HG03575 (cell line): ENCODE measurements around the gene PARVB.
"Not testable (repeated sequence)": the region's sequence is repeated elsewhere in the genome, so short reads cannot be mapped to it uniquely, and the experiment has no call there.

Experiments
- ATAC-seq: cut with Tn5 transposase; IDR thresholded peaks from one replicate; pipeline ENCODE4 v1.9.1; 2021; ENCODE audit not compliant: unreplicated experiment, insufficient number of reproducible peaks, low FRiP score; ENCODE audit errors: extremely low read depth

PARVB gene

DNA sequence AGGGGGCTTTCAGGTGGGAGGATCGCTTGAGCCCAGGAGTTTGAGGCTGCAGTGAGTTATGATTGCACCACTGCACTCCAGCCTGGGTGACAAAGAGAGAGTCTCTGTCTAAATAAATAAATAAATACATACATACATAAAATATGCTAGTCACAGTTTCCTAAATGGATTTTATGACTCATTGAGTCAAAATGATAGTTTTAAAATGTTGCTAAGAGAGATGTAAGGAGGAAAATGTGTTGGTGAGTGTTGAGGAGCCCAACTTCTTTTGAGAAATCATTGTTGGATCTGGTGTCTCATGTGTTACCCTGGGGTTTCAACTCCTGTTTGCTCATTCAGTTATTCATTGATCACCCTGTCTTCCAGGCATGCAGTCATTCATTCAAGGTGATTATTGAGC, 21.0 kb downstream of the PARVB start:
- ATAC-seq = no peak

DNA sequence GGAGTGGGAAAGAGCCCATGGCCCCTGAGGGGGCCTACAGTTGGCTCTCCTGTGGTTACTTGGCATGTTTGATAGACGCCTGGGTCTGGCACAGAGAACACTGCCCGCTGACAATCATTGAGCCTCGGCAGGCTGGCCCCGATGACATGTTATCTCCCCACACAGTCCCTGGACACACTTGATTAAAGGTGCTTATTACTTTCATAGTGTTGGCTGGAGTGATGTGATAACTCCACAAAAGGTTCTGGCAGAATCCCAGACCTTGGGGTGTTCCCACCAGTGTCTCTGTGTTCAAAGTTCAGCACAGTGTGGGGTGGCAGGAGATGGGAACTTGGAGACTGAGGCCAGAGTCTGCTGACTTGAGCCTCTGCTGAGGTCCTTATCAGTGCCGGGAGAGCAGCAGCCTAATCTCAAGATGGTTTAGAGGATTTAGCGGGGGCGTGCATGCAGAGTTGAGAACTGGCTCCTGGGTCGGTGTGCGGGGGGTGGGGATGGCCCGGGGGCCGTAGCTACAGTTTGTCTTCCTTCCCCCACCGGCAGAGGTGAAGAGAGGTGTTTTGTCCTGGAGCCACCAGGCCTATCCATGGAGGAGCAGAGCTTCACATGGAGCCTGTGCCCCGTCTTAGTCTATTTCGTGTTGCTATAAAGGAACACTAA, 22.5 kb downstream of the PARVB start:
- no peak for ATAC-seq

DNA sequence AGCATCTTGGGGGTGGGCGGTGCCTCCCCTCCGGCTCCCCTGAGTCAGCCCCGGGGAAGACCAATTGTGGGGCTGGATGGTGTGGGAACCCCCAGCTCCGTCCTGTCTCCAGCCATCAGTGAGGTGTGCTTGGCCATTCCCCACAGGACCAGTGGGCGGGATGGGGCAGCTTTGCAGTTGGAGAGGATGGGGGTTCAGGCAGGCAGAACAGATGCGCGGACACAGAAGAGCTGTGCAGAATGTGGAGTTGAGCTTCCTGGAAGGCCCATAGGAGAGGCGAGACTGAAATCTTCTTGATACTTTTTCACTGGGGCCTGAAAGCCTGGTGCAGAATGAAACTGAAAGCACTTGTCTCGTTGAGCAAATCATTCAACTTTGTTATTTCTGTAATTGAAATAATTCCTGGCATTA, 23.8 kb downstream of the PARVB start:
- ATAC-seq = no peak

DNA sequence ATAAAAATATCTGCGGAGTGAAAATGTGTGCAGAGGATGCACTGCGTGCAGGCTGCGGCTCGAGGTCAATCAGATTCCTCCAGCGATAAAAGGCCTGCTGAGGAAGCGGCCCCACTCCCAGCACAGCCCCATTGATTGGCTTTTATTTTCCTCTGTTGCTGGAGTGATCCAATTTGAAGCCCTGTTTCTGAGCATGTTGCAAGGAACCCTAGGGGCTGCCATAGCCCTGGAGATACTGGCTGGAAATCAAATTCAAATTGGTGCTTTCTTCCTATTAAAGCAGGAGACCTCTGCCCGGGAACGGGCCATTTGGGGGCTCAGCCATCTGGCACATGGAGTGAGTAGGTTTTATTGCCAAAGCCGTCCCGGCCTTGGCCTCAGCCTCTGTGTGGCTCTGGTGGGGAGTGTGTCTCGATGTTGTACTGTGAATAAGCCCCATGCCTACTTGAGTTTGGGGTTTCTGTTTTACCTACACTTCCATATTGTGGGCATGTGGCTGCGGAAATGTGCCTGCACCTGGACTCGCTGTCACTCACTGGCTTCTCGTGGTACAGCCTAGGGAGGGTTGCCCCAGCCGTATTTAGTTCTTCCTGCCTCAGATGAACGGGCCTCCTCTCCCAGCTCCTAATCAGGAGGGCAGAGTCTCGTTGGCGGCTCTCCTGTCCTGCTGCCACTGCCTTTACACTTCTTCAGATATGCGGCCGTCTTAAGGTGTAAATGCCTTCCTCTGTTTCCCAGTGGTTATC, 25.6 kb downstream of the PARVB start:
- no peak for ATAC-seq

DNA sequence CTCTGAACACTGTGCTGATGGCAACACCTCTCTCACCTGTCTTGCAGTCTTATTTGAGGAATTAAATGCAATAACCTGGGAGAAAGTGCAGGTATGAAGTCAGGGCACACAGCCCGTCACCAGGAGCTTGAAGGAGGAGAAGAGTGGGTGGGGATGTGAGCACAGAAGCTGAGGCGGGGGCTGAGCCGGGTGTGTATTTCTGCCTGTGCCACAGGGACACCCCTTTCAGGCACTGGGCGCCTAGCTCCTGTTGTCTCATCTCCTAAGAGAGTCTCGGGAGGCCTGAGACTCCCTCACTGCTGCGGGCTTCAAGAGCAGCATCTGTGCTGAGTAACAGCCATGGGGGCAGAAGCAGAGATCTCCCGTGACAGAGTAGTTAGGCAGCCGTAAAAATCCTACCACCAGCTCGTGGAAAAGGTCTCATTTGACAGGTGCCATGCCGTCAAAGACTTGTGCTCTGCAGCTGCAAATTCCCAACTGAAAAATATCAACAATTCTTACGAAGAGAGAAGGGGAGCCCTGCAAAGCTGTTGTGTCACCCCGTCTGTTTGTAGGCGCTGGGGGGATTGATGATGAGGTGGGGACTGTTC, 26.8 kb downstream of the PARVB start:
- no peak for ATAC-seq

DNA sequence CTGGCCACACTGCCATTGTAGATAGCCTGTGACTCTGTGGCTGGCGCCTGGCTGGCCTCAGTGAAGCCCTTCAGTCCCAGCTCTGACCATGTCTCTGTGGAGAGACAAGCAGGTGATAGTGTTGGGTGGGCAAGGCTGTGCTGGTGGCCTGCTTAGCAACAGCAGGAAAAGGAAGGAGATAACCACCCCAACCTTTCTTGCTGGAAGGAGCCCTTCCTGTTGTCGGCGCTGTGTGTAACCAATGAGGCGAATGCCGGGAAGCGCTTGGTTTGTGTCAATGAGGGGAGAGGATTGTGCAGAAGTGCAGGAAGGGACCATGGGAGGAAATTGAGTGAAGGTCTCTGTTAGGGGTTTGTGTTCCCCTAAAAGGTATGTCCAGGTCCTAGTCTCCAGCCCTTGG, 27.3 kb downstream of the PARVB start:
- ATAC-seq = no peak

DNA sequence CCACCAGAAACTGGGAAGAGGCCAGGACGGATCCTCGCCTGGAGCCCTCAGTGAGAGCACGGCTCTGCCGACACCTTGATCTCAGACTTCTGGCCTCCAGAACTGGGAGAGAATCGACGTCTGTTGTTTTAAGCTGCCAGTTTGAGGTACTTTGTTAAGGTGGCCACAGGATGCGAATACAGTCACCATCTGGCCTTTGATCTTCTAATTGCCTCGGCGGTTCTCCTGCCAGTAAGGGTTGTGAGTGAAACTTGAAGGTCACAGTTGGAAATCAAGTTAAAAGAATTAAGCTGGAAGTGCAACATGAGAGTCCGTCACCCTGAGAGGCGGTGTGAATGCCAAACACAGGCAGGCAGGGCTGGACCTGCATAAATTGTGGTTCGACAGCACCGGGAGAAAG, 27.9 kb downstream of the PARVB start:
- ATAC-seq = no peak

DNA sequence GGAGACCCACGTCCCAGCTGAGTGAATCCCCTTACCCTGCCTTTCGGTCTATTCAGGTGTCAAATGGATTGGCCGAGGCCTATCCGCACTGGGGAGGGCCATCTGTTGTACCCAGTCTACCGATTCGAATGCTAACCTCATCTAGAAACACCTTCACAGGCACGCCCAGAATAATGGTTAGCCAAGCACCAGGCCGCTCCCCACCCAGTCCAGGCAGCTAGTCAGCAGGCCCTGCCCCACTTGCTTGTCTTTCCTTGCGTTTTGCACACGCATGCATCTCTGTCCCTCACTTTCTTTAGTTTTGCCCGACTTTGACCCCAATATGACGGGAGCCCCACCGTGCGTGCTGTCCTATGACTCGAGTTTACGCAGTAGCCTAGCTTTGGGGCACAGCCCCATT, 31.7 kb downstream of the PARVB start:
- ATAC-seq = no peak

DNA sequence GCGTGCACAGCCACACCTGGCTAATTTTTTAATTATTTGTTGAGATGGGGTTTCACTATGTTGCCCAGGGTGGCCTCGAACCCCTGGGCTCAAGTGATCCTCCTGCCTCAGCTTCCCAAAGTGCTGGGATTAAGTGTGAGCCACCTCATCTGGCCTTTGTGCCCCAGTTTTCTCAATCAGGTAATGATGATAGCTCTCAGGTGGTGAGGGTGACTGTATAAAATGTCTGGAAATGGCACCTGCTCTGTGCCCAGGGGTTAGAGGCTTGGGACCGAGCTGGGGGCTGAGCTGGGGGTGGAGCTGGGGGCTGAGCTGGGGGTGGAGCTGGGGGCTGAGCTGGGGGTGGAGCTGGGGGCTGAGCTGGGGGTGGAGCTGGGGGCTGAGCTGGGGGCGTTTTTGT, 32.5 kb downstream of the PARVB start:
- not testable (repeated sequence) for ATAC-seq

DNA sequence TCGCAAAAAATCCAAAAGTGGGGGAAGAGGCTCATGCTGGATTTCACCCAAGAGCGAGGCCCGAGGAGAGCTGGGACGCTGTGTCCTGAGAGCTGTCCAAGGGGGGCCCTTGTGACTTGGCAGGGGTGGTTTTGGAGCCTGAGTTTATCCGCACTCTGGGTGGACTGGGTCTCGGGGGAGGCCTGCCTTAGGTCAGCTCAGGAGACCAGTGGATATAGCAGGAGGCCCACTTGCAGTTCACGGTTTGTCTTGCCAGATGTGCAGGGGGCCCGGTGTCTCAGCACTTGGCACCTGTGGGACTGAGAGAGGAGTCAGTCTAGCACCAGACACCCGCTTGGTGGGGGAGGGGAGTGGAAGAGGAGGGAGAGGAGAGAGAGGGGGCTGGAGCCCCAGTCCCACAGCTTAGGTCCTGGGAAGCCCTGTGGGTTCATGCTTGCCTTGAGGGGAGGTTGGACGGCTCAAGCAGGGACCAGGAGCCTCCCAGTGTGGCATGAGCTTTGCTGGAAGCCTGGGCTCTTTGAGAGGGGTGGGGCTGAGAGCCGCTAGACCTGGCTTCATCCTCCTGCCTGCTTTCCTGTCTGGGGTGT, 33.4 kb downstream of the PARVB start:
- no peak for ATAC-seq

DNA sequence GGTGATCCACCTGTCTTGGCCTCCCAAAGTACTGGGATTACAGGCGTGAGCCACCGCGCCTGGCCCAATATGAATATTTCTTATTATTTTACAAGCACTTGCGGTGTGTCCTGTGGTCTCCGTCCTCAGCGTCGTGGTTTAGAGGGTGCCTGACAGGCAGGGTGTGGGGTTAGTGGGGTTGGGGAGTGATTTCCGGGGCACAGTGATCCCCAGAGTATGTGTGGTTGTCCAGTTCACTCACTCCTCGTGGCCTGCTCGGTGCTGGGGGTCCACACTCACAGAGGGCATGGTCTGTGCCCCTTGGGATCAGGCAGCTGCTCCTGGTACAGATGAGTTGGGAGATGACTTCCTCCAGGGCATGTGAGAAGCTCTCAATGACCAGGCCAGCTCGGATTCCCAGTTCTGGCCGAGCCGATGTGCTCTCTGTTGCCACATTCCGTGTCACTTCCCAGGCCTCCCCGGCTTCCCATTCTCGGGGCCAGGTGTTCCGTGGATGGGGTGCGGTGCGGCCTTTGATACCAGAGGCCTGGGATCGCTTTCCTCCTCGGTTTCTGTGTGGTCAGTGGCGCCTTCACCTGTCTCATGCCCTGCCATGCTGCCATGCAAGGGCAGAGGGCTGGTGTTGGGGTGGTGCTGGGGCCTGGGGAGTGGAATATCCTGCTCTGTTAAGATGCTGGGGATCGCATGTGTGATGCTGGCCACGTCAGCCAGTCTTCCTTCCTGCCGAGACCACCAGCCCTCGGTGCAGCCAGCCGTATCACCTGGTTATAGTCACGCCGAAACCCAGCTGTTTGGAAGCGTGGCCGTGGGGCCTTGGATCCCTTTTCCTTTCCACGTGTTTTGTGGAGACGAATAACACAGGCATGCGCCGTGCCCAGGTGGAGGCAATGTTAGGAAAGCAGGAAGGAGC, 39.6 kb downstream of the PARVB start:
- no peak for ATAC-seq

DNA sequence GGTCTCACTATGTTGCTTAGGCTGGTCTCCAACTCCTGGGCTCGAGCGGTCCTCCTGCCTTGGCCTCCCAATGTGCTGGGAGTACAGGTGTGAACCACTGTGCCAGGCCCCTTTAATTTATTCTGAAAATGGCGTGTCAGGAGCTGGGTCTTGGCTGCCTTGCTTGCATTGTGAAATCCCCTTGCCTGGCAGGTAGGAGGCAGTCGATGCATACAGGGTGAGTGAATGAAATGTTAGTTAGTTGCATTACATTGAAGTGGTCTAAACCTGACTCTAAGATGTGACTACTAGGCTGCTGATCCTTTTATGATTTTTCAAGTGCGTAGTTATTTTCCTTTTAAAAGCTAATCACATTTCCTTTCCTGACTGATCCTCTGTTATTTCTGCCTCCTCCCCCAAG, 42.9 kb downstream of the PARVB start:
- no peak for ATAC-seq

DNA sequence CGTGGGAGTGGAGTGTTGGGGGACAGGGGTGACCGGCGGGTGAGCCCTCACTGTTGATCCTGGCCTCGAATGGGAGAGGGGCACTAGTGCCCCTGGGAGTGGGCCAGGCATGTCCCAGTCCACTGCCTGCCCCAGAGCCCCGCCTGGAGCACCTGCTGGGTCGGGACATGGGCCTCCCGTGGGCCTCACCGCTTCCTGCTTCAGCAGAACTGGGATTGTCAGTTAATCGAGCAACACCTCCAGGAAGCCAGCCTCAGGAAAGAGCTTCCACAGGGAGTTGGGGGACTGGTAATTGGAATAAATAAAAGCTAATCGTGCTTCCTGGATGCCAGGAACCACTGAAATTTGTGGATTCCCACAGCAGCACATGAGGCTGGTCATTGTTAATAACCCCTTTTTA, 43.8 kb downstream of the PARVB start:
- ATAC-seq = no peak

DNA sequence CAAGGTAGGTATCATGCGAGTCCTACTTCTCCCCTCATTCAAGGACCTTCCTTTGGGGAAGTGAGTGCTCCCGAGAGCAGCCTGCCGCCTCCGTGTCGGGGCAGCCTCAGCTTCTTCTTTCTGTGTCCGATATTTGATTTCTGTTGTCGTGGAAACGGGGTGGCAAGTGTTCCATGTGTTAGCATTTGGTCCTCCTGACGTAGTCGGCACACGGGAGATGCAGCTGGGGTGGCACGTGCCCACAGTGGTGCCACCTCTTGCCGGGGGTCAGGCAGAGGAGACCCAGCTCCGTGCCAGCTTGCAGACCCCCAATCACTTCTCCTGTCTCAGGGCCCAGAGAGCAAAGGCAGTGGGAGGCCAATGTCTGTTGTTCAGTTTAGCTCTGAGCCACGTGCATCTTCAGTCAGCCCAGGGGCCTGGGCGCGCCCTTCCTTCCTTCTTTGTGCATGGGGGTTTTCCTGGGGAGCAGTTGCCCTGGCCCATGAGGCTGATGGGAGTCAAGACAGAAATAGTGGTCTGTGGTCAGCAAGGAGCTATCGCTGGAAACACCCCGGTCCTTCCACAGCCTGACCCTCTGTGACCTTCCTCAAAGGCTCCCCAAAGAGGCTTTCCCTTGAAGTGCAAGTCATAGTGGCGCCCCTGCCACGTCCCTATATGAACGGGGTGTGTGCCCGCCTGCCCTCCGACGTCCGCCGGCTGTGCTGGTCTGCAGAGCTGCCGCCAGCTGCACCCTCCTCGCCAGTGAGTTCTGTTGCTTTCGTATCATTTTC, 44.5 kb downstream of the PARVB start:
- no peak for ATAC-seq

DNA sequence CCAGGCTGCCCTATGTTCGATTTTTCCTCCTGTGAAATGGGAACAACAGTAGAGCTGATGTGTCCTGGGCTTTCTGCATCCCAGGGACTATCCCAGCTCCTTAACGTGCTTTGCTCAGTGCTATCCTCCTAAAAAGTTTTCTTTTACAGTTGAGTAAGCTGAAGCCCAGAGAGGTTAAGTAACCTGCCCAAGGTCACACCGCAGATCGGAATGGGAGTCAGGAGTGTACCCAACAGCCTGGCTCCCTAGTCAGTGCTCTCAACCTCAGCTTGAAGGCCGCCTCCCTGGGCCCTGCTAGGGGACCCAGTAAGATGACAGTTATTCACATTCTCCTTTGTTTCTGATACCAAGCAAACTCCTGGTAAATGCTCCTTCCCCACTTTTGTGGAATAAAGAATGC, 45.9 kb downstream of the PARVB start:
- ATAC-seq = no peak

DNA sequence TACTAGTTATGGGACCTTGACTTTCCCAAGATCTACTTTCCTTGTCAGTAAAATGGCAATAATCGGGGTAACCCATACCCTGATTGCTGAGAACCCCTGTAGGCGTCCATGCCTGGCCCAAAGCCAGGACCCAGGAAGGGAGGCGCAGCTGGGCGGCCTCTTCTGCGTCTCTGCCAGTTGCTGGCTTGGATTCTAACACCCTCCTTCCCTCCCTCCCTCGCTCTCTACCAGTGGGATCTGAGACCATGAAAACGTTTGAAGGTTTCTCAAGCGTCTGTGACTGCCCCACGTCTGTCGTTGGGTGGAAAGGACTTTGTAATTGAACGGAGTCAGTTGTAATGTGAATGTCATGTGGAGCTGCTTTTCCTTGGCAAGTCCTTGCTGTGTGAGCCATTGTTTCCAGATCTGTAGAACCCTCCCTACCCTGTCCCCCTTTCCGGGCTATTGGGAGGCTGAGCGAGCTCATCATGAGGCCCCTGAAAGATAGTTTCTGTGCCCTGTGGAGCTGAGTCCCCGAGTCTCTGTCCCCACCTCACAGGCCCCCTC, 47.8 kb downstream of the PARVB start:
- ATAC-seq = no peak

DNA sequence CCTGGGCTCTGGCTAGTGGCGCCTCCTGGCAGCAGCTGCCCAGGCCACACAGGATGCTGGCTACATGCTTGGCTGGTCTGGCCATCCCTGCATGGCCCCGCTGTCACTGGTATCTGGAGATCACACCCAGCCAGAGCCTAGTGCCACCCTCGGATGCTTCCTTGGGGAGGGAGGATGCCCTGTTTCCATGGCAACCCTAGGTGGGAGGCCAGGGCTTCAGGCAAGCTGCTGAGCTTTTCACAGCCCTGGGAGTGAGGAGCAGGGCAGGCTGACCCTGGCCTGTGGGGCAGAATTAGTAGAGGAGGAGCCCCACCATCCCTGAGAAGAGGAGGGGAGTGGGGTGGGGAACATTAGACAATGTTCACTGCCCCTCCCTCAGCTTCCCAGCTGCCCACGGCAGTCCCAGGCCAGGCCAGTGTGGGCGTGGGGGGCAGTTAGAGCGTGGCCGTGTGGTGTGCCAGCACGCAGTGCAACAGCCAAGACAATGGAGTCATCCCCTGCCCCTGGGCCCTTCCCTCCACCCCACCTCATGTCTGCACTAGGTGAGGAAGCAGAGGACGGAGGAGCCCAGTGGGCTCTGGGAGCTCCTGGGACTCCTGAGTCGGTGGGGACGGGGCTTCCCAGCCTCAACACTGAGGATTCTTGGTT, 50.4 kb downstream of the PARVB start:
- ATAC-seq = no peak

DNA sequence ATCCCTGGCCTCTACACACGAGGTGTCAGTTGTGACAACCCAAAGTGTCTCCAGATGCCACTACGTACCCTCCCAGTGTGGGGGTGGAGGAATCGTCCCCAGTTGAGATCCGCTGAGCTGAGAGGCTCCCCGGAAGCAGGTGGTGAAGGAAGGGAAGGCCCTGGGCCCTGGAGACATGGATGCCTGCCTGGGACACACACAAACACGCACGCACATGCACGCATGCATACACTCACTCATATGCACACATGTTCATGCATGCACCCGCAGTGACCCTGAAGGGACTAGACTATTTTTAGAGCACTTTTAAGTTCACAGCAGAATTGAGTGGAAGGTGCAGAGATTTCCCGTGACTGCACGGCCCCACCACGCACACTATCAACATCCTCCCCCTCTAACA, 50.9 kb downstream of the PARVB start:
- ATAC-seq = no peak
